Measurements from ENCODE around the gene PTH1R.
A peak's percentile ranks its signal among the peaks of the same experiment; 100 is the strongest.

Gene PTH1R

GRCh38 chr3:46865031-46865507, 12.5 kb upstream of the PTH1R start:
- DNase-seq: no peak

- no peak for DNase-seq
These were observed 12.0 kb upstream of the PTH1R start for GRCh38 chr3:46865546-46865945.

GRCh38 chr3:46866032-46866595, 11.4 kb upstream of the PTH1R start:
- DNase-seq: no peak

GRCh38 chr3:46866720-46867549, 10.6 kb upstream of the PTH1R start:
- DNase-seq: peak; percentile 19

- no peak for DNase-seq
These were observed 10.0 kb upstream of the PTH1R start for GRCh38 chr3:46867550-46867898.

- DNase-seq: no peak
These were observed 9.2 kb upstream of the PTH1R start for GRCh38 chr3:46868287-46868686.

- DNase-seq: no peak
These were observed 8.6 kb upstream of the PTH1R start for GRCh38 chr3:46868948-46869347.

GRCh38 chr3:46869440-46869839, 8.1 kb upstream of the PTH1R start:
- no peak for DNase-seq

- no peak for DNase-seq
These were observed 6.9 kb upstream of the PTH1R start for GRCh38 chr3:46870651-46871050.

GRCh38 chr3:46871222-46871621, 6.3 kb upstream of the PTH1R start:
- DNase-seq: no peak

- DNase-seq: no peak
These were observed 4.0 kb upstream of the PTH1R start for GRCh38 chr3:46873521-46873920.

- DNase-seq: no peak
These were observed 3.1 kb upstream of the PTH1R start for GRCh38 chr3:46874430-46874829.

GRCh38 chr3:46875560-46875959, 2.0 kb upstream of the PTH1R start:
- DNase-seq: no peak

GRCh38 chr3:46876313-46877300, 914 bp upstream of the PTH1R start:
- DNase-seq: no peak

- no peak for DNase-seq
These were observed 1.4 kb downstream of the PTH1R start for GRCh38 chr3:46878781-46879436.

GRCh38 chr3:46880884-46881595, 3.5 kb downstream of the PTH1R start:
- no peak for DNase-seq

- peak; percentile 26 for DNase-seq
These were observed 4.3 kb downstream of the PTH1R start for GRCh38 chr3:46881596-46882376.

GRCh38 chr3:46882377-46883053, 5.0 kb downstream of the PTH1R start:
- peak; percentile 26 for DNase-seq

- DNase-seq: peak; percentile 15
These were observed 5.7 kb downstream of the PTH1R start for GRCh38 chr3:46883054-46883829.

- no peak for DNase-seq
These were observed 6.3 kb downstream of the PTH1R start for GRCh38 chr3:46883830-46884185.
